ENCODE data around the gene CPT2.
"Not testable (repeated sequence)": the region's sequence is repeated elsewhere in the genome, so short reads cannot be mapped to it uniquely, and the experiment has no call there.

CPT2 gene

GRCh38 chr1:53182716-53183094 lies 13.9 kb upstream of the CPT2 start:
- H3K9me3 Mint-ChIP-seq: no peaks in the 10 kb centered on the region
- no peak for TF ChIP-seq CTCF (IDR thresholded peaks at IDR 0.05; ENCODE audit: unreplicated experiment in 3 of 3)
- H3K36me3 Mint-ChIP-seq (ENCODE audit: low read depth): no peaks in the 10 kb centered on the region
- no peak overlapping the region for H3K4me3 Mint-ChIP-seq
- H3K27ac Mint-ChIP-seq: no peak overlapping the region
- H3K27me3 Mint-ChIP-seq (ENCODE audit: low read depth): no peaks in the 10 kb centered on the region
- H3K4me1 Mint-ChIP-seq: no peaks in the 10 kb centered on the region

GRCh38 chr1:53183095-53183990 lies 13.3 kb upstream of the CPT2 start:
- no peaks in the 10 kb centered on the region for H3K9me3 Mint-ChIP-seq
- H3K4me3 Mint-ChIP-seq: no peak overlapping the region
- no peak overlapping the region for H3K27ac Mint-ChIP-seq

GRCh38 chr1:53185955-53186297 lies 10.7 kb upstream of the CPT2 start:
- H3K4me1 Mint-ChIP-seq; H3K4me3 Mint-ChIP-seq; H3K9me3 Mint-ChIP-seq; H3K36me3 Mint-ChIP-seq (ENCODE audit: low read depth); H3K27ac Mint-ChIP-seq; H3K27me3 Mint-ChIP-seq (ENCODE audit: low read depth): not testable (repeated sequence)
- TF ChIP-seq CTCF (IDR thresholded peaks at IDR 0.05; ENCODE audit: unreplicated experiment in 3 of 3): peak in 1 of 3 experiments; percentile 39

More at GRCh38 chr1:53183095-53183990, 13.3 kb upstream of the CPT2 start:
- Mint-ChIP-seq H3K4me1 (no peaks in the 10 kb centered on the region), H3K36me3 (ENCODE audit: low read depth) (no peaks in the 10 kb centered on the region), H3K27me3 (ENCODE audit: low read depth) (no peaks in the 10 kb centered on the region)
- no peak for TF ChIP-seq CTCF (IDR thresholded peaks at IDR 0.05; ENCODE audit: unreplicated experiment in 3 of 3)

GRCh38 chr1:53186533-53186932 lies 10.1 kb upstream of the CPT2 start:
- H3K27me3 Mint-ChIP-seq (ENCODE audit: low read depth): no peaks in the 10 kb centered on the region
- no peak overlapping the region for H3K4me3 Mint-ChIP-seq
- H3K4me1 Mint-ChIP-seq: no peaks in the 10 kb centered on the region
- no peak overlapping the region for H3K27ac Mint-ChIP-seq
- no peaks in the 10 kb centered on the region for H3K36me3 Mint-ChIP-seq (ENCODE audit: low read depth)
- no peak for TF ChIP-seq CTCF (IDR thresholded peaks at IDR 0.05; ENCODE audit: unreplicated experiment in 3 of 3)
- H3K9me3 Mint-ChIP-seq: no peaks in the 10 kb centered on the region

DNA sequence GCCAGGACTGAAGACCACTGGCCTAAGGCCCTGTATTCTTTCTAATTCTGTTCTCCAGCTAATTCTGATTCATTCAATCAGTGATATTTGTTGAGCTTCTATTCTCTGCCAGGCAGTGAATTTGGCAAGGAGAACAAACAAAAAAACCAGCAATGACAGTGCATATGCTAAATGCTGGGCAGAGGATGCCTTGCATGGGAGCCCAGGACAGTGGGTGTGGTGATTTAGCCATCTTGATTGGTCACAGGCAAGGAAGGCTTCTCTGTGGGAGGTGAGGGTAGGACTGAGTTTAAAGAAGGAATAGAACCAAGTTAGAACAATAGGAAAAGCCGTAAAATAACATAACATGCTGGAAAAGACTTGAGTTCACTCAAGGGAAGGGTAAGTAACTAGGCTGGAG lies 9.2 kb upstream of the CPT2 start:
- no peak overlapping the region for H3K4me3 Mint-ChIP-seq
- H3K27ac Mint-ChIP-seq: no peak overlapping the region
- H3K4me1 Mint-ChIP-seq: no peaks in the 10 kb centered on the region
- peaks cover under 1% of the 10 kb centered on the region for H3K27me3 Mint-ChIP-seq (ENCODE audit: low read depth)
- no peak for TF ChIP-seq CTCF (IDR thresholded peaks at IDR 0.05; ENCODE audit: unreplicated experiment in 3 of 3)
- no peaks in the 10 kb centered on the region for H3K36me3 Mint-ChIP-seq (ENCODE audit: low read depth)
- H3K9me3 Mint-ChIP-seq: no peaks in the 10 kb centered on the region

- no peaks in the 10 kb centered on the region for H3K36me3 Mint-ChIP-seq (ENCODE audit: low read depth)
- no peak overlapping the region for H3K27ac Mint-ChIP-seq
- H3K27me3 Mint-ChIP-seq (ENCODE audit: low read depth): peaks cover 3% of the 10 kb centered on the region
- no peaks in the 10 kb centered on the region for H3K4me1 Mint-ChIP-seq
- TF ChIP-seq CTCF (IDR thresholded peaks at IDR 0.05; ENCODE audit: unreplicated experiment in 3 of 3): no peak
- H3K9me3 Mint-ChIP-seq: no peaks in the 10 kb centered on the region
- H3K4me3 Mint-ChIP-seq: no peak overlapping the region
Measured at GRCh38 chr1:53188099-53188498, 8.5 kb upstream of the CPT2 start.

All from nephron (organoid).